Activated CD4-positive, alpha-beta T cell treated with anti-CD3 and anti-CD28 coated beads for 36 hours (primary cell): ENCODE measurements around the gene PTPN14. TPM values are rescaled to one million over a fixed set of nuclear protein-coding genes. Genes with fewer than 3 reads are reported as not detected.
A peak's percentile ranks its signal among the peaks of the same experiment; 100 is the strongest.

Source experiments
- ATAC-seq: fragments of 200-7000 bp; cut with Tn5 transposase; one replicate; pipeline ENCODE4 v1.10.0; 2021; ENCODE audit warnings: mild to moderate bottlenecking, moderate library complexity
- CTCF ChIA-PET: fragments of 350-600 bp; sonication (Branson Sonifier 250); formaldehyde crosslinking; loops from one replicate; lab custom pipeline; 2021; ENCODE audit warnings: antibody characterized with exemption; lab: Charles Lee
- POLR2A ChIA-PET: fragments of 350-600 bp; sonication (Branson Sonifier 250); formaldehyde crosslinking; loops from one replicate; lab custom pipeline; 2021; ENCODE audit warnings: antibody characterized with exemption, inconsistent platforms; lab: Charles Lee
- DNase-seq: peaks from one replicate; pipeline ENCODE4 v3.0.0-alpha.2; 2020
- H3K27ac Mint-ChIP-seq: one replicate; pipeline ENCODE4 v1.8.0; 2021; ENCODE audit warnings: mixed read lengths
- H3K27me3 Mint-ChIP-seq: one replicate; pipeline ENCODE4 v1.8.0; 2021; ENCODE audit warnings: mixed read lengths
- H3K36me3 Mint-ChIP-seq: one replicate; pipeline ENCODE4 v1.8.0; 2021; ENCODE audit warnings: low read depth, mixed read lengths
- H3K4me1 Mint-ChIP-seq: one replicate; pipeline ENCODE4 v1.8.0; 2021; ENCODE audit warnings: mixed read lengths
- H3K4me3 Mint-ChIP-seq: one replicate; pipeline ENCODE4 v1.8.0; 2021; ENCODE audit warnings: mild to moderate bottlenecking, moderate library complexity, mixed read lengths
- H3K9me3 Mint-ChIP-seq: one replicate; pipeline ENCODE4 v1.8.0; 2021; ENCODE audit warnings: low read depth, mixed read lengths
- intact Hi-C, 2 experiments: fragments of 100-400 bp; cut with DNase I in 1 of 2; cut with micrococcal nuclease in 1 of 2; formaldehyde crosslinking; loops; one replicate each; pipeline versions ENCODE4 v1.14.2 to v1.15.1; 2022 to 2024; cut with DNase I, micrococcal nuclease
- total RNA-seq, 2 experiments: library from RNA; stranded (reverse); gene quantifications; one replicate each; pipeline ENCODE4 v1.2.3, GENCODE V29; 2021

Gene PTPN14
- total RNA-seq, 2 experiments from 2014 or later: 4.1 to 4.3 TPM

DNA sequence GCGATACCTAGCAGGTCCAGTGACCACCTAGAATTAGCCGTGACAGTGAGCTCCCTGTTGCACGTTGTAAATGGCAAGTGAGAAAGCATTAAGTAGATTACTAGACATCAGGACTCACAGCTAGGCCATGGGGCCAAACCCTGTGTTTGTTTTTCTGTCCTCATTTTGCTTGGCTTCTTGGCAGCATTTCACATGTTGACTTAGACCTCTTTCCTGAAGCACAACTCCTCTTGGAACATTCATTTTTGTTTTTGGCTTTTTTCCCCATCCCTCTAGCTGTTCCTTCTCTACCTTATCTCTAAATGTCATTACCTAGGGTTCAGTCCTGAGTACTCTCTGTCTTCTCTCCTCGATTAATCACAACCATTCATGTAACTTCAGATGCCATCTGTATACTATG lies 16.9 kb upstream of the PTPN14 start:
- peaks cover 11% of the 10 kb centered on the region for H3K4me1 Mint-ChIP-seq
- intact Hi-C loops: loop anchor here (5.0 to 10.0 kb wide), 3 partner anchors 126 to 314 kb away; no protein-coding TSS in a partner anchor
- ChIA-PET CTCF (interaction anchor here (1.8 kb wide), 1 partner anchor 16 kb away, joined by 4 read pairs; no protein-coding TSS in a partner anchor), POLR2A (no interaction called here)
- no peak overlapping the region for H3K4me3 Mint-ChIP-seq
- no peaks in the 10 kb centered on the region for H3K36me3 Mint-ChIP-seq
- DNase-seq: no peak
- no peaks in the 10 kb centered on the region for H3K9me3 Mint-ChIP-seq
- peak overlapping the region; percentile 1 for H3K27ac Mint-ChIP-seq
- no peak for ATAC-seq
- peaks cover 4% of the 10 kb centered on the region for H3K27me3 Mint-ChIP-seq

DNA sequence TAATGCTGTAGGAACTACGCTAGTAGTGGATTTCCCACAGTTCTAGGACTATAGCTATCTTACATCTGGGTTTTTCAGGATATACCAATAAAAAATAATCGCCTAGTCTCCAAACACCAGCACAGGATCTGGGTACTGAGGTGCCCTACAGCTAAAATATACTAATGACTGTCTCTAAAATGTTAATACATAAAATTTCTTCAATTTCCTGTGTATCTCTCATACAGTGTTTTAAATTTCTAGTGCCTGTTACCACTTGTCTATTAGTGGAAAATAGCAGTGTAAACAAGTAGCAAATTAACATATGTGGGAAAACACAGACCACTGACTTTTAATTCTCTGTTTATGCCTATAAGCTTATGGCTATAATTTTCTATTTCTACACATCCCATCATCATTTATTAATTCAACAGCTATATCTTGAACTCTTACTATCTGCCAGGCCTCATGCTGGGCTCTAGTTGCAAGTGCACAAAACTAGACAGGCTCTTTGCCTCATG lies 16.1 kb upstream of the PTPN14 start:
- no peaks in the 10 kb centered on the region for H3K9me3 Mint-ChIP-seq
- H3K4me1 Mint-ChIP-seq: peaks cover 11% of the 10 kb centered on the region
- DNase-seq (no peak), ATAC-seq (no peak)
- H3K36me3 Mint-ChIP-seq: no peaks in the 10 kb centered on the region
- no peak overlapping the region for H3K27ac Mint-ChIP-seq
- intact Hi-C loops: loop anchor here (5.0 to 10.0 kb wide), 3 partner anchors 125 to 313 kb away; no protein-coding TSS in a partner anchor
- H3K4me3 Mint-ChIP-seq: no peak overlapping the region
- POLR2A ChIA-PET: no interaction called here
- H3K27me3 Mint-ChIP-seq: peaks cover 4% of the 10 kb centered on the region
- CTCF ChIA-PET: no interaction called here

DNA sequence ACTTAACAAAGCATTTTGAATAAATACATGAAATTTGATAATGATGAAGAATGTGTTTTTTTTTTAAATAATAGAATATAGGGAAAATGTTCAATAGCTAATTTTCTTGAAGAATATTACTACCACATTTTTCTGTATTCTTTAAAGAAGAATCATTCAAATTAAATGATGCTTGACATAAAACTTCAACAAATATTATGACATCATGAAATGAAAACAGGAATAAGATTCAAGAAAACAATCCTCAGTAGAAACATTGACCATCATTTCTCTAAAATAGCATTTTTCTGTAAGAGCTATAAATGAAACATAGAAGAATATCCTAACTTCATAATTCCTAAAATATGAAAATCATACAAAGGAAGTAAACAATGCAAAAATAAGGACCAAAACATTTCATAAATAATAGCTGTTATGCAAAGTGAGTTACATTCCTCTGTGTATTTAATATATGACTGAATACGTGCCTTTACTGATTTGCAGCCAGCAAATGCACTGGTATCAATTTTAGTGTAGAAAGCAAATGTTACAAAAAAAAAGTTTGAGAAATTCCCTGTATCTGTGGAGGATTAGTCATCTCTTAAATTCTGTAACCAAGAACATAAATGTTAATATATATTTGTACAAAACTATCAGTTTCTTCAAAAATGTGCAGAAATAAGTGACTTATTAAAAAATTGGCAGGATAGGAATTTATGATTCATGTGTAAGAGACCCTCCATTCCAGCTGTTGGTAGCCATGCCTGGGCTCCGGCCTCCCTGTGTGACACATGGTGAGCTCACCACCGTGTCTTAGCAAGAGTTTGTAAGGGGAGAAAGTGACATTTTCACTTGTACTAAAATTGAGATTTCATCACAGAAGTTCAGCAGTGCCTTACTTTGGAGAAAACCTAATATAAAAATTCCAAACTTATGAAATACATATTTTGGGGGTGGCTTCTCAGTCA lies 15.0 kb upstream of the PTPN14 start:
- Mint-ChIP-seq H3K4me3 (no peak overlapping the region), H3K36me3 (no peaks in the 10 kb centered on the region), H3K4me1 (peaks cover 11% of the 10 kb centered on the region), H3K9me3 (no peaks in the 10 kb centered on the region), H3K27me3 (peaks cover 9% of the 10 kb centered on the region), H3K27ac (no peak overlapping the region)
- ChIA-PET CTCF (interaction anchor here (0.9 to 1.3 kb wide), 2 partner anchors 15 to 19 kb away, joined by 3 to 4 read pairs; no protein-coding TSS in a partner anchor), POLR2A (no interaction called here)
- ATAC-seq (peak; percentile 82), DNase-seq (peak; percentile 61)
- intact Hi-C loops: loop anchor here (5.0 to 10.0 kb wide), 3 partner anchors 124 to 312 kb away; no protein-coding TSS in a partner anchor

DNA sequence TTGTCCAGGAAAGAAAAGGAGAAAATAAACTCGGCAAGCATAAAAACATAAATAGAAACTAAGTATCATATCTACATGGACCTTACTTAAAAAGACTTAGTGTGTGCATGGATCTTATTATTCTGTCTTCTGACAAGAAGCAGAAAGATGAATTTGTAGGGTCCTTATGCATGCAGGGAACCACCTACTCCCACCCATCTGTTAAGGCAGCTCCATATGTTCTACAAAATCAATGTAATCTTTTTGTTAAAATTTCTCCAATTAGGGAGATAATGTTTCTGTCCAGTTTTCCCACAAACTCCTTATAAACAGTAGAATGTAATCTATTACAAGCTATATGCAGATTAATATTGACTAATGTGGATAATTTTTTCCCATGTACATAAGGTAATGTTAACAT lies 13.9 kb upstream of the PTPN14 start:
- ATAC-seq (no peak), DNase-seq (no peak)
- ChIA-PET CTCF (interaction anchor here (0.6 kb wide), 1 partner anchor 10 kb away, joined by 3 read pairs; no protein-coding TSS in a partner anchor), POLR2A (no interaction called here)
- no peak overlapping the region for H3K4me3 Mint-ChIP-seq
- H3K36me3 Mint-ChIP-seq: no peaks in the 10 kb centered on the region
- H3K9me3 Mint-ChIP-seq: no peaks in the 10 kb centered on the region
- H3K27ac Mint-ChIP-seq: no peak overlapping the region
- intact Hi-C loops: loop anchor here (5.0 to 10.0 kb wide), 3 partner anchors 123 to 311 kb away; no protein-coding TSS in a partner anchor
- H3K27me3 Mint-ChIP-seq: peaks cover 14% of the 10 kb centered on the region
- peaks cover 11% of the 10 kb centered on the region for H3K4me1 Mint-ChIP-seq

DNA sequence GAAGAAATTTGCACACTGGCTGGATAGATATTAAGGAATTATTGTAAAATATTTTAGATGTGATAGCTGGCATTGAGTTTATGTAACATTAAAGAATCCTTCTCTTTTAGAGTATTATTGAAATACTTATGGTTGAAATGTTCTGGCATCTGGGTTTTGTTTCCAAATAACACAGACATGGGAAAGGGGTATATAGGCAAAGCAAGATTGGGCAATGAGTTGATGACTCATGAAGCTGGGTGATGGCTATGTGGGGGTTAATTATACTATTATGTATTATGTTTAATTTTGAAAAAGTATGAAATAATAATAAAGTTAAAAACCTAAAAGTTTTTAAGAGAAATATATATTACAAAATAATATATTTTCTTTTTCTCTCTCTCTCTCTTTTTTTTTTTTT lies 12.5 kb upstream of the PTPN14 start:
- ATAC-seq (no peak), DNase-seq (no peak)
- peaks cover 18% of the 10 kb centered on the region for H3K27me3 Mint-ChIP-seq
- POLR2A ChIA-PET: no interaction called here
- H3K4me3 Mint-ChIP-seq: no peak overlapping the region
- H3K9me3 Mint-ChIP-seq: no peaks in the 10 kb centered on the region
- H3K36me3 Mint-ChIP-seq: no peaks in the 10 kb centered on the region
- CTCF ChIA-PET: no interaction called here
- intact Hi-C loops: loop anchor here in 1 of 2 experiments (10.0 kb wide), 1 partner anchor 309 kb away; no protein-coding TSS in a partner anchor
- H3K27ac Mint-ChIP-seq: no peak overlapping the region
- peaks cover 7% of the 10 kb centered on the region for H3K4me1 Mint-ChIP-seq

DNA sequence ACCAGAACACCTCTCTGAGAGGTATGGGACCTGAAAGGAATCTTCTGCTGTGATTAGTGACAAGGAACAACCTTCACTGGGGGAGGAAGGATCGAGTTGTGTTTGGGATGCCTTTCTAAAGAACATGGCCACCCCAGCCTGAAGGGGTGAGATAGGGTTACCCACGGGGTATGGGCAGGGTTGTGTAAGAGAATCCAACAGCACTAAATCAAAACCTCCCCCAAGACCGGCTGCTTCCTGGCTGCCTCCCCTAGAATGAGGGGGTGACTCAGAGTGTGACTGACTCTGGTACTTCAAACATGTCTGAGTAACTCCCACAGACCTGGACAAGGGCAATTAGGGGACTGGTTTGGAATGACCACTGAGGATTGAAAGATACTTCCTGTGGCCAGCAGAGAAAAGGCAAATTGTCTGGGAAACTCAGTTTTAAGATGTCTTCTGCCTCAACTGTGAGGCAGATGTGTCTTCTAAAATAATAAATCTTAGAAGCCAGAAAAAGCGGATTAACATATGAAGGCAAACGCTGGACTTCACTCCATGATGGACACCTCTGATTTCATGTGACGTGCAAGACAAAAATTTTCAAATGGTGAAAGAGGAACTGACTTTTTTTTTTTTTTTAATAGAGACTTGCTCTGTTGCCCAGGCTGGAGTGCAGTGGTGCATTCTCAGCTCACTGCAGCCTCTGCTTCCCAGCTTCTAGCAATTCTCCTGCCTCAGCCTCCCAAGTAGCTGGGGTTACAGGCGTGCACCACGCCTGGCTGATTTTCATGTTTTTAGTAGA lies 6.7 kb upstream of the PTPN14 start:
- H3K36me3 Mint-ChIP-seq: no peaks in the 10 kb centered on the region
- ATAC-seq (peak; percentile 69), DNase-seq (no peak)
- peaks cover 2% of the 10 kb centered on the region for H3K4me1 Mint-ChIP-seq
- peaks cover 28% of the 10 kb centered on the region for H3K27me3 Mint-ChIP-seq
- ChIA-PET POLR2A (no interaction called here), CTCF (no interaction called here)
- no peaks in the 10 kb centered on the region for H3K9me3 Mint-ChIP-seq
- H3K4me3 Mint-ChIP-seq: no peak overlapping the region
- H3K27ac Mint-ChIP-seq: no peak overlapping the region
- intact Hi-C loops: no loop called here

DNA sequence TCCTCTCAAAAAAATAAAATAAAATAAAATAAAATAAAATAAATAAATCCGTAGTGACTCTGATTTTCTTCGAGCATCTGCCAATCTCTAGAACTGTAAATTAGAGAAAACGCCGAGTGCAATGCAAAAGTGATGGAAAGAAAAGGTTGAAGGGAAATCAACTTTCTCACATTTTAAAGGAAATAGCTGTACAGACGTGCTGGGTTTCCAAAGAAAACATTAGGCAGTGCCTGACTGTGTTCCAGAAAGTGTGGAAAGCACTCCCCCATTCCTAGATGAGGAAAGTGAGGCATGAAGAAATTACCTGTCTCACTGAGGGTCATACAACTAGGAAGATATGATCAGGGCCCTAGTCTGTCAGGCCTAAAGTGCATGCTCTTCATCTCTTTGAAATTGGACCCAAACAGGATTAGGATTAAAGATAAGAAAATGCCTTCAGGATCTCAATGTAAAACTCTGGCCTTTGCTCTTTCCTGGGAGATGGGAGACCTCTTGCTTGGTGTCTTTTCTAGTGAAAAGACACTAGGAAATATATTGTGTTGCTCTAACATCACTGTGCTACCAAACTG lies 1.8 kb upstream of the PTPN14 start:
- ATAC-seq: no peak
- Mint-ChIP-seq H3K4me1 (peaks cover 4% of the 10 kb centered on the region), H3K4me3 (no peak overlapping the region)

DNA sequence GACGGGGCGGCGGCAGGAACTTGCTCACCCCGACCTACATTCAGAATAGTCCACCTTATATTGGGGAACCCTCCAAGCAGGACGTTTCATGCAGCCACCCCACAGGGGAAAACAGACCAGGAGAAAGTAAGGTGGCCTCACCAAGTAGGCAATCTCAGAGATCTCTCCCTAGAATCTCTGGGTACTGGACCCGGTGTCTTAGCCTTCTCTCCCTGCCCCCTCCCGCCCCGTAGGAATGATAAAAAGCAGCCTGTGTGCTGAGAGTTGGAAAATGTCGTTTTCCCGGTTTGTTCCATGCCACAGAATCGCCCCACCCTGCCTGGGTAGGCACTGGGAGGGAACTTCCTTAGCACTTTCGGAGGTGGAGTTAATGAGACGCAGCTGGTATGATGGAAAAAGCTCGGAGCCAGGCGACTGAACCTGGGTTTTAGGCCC lies 789 bp upstream of the PTPN14 start:
- intact Hi-C loops: no loop called here
- Mint-ChIP-seq H3K27ac (no peak overlapping the region), H3K36me3 (no peaks in the 10 kb centered on the region), H3K9me3 (no peaks in the 10 kb centered on the region), H3K4me1 (peaks cover 2% of the 10 kb centered on the region), H3K4me3 (peak overlapping the region; percentile 75), H3K27me3 (peaks cover 47% of the 10 kb centered on the region)
- CTCF ChIA-PET: interaction anchor here (0.8 kb wide), 1 partner anchor 221 kb away, joined by 3 read pairs; no protein-coding TSS in a partner anchor
- POLR2A ChIA-PET: interaction anchor here (0.6 kb wide), 1 partner anchor 20 kb away, joined by 4 read pairs; no protein-coding TSS in a partner anchor
- DNase-seq (no peak), ATAC-seq (no peak)

More for the DNA sequence above, 1.8 kb upstream of the PTPN14 start:
- H3K27me3 Mint-ChIP-seq: peaks cover 43% of the 10 kb centered on the region
- H3K9me3 Mint-ChIP-seq: no peaks in the 10 kb centered on the region
- ChIA-PET POLR2A (no interaction called here), CTCF (interaction anchor here (0.7 kb wide), 1 partner anchor 220 kb away, joined by 3 read pairs; no protein-coding TSS in a partner anchor)
- no peak for DNase-seq
- H3K36me3 Mint-ChIP-seq: no peaks in the 10 kb centered on the region
- H3K27ac Mint-ChIP-seq: no peak overlapping the region
- intact Hi-C loops: no loop called here

DNA sequence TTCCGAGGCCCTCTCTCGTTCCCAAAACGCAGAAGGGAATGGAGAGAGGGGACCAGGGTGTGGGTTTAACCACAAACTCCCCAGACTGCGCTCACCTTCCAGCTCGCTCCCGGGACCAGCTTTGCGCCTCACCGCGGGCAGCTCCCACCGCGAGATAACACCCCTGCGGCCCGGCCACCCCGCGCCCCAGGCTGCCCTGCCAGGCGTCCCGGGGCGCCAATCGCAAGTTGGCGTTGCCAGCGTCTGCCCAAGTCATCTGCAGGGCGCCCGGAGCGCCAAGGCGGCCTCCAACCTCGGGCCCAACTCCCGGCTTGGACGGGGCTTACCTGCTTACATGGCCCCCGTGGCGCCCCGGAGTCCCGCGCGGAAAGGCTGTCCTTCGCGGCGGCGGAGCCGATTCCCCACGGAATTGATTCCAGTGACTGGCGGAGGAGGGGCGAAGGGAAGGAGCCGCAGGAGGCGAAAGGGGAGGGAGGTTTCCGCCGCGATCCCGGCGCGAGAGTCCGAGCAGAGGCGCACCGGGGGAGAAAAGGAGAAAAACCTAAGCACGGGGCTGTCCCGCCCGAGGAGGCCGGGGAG lies 456 bp downstream of the PTPN14 start:
- H3K4me1 Mint-ChIP-seq: peaks cover 2% of the 10 kb centered on the region
- H3K9me3 Mint-ChIP-seq: no peaks in the 10 kb centered on the region
- CTCF ChIA-PET: no interaction called here
- peak overlapping the region; percentile 24 for H3K27ac Mint-ChIP-seq
- H3K4me3 Mint-ChIP-seq: peak overlapping the region; percentile 75
- H3K36me3 Mint-ChIP-seq: no peaks in the 10 kb centered on the region
- peaks cover 44% of the 10 kb centered on the region for H3K27me3 Mint-ChIP-seq
- DNase-seq: peak; percentile 40
- intact Hi-C loops: no loop called here
- peak; percentile 33 for ATAC-seq
- POLR2A ChIA-PET: interaction anchor here (0.6 kb wide), 1 partner anchor 41 kb away, joined by 4 read pairs; no protein-coding TSS in a partner anchor

DNA sequence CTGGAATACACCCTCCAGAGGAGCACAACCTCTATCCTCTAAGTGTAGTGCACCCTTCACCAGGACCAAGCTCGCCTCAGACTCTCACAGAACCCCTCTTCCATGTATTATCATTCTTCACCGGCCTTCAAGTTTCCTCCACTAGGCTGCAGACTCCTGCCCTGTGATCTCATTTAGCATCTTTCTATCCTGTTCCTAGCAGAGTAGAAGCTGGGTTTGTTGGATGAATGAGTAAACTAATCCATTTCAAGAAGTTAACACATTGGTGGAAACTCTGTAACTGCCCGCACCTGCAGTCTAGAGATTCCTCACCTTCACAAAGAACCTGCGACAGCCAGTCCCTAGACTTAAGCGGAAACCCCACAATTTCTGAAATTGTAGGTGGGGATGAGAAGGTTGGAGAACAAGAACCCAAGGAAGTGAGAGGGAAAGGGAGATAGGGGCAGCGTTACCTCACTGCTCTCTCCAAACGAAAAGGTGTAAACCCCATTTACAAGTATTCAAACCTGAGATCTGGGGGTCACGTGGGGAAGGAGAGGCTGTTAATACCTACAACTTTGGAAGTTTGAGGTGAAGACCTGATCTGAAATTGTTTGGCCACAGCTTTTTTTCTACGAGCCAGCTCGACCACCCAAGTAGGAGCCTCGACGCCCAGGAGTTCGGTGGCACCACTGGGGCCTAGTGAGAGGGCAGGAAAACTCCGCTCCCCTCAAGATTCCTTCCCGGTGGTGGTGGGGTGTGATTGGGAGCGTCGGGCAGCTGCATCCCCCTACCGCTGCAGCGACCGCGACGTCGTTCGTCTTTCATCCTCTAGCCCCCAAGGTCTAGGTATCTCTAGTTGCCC lies 1.2 kb downstream of the PTPN14 start:
- CTCF ChIA-PET: no interaction called here
- intact Hi-C loops: no loop called here
- no peak for DNase-seq
- no peak overlapping the region for H3K27ac Mint-ChIP-seq
- POLR2A ChIA-PET: interaction anchor here (0.6 kb wide), 1 partner anchor 41 kb away, joined by 4 read pairs; no protein-coding TSS in a partner anchor
- peak overlapping the region; percentile 75 for H3K4me3 Mint-ChIP-seq
- peaks cover 47% of the 10 kb centered on the region for H3K27me3 Mint-ChIP-seq
- H3K36me3 Mint-ChIP-seq: no peaks in the 10 kb centered on the region
- peaks cover 2% of the 10 kb centered on the region for H3K4me1 Mint-ChIP-seq
- ATAC-seq: no peak
- H3K9me3 Mint-ChIP-seq: no peaks in the 10 kb centered on the region
